Right lobe of liver (tissue), 4 donors: ENCODE data around the gene AIDA.
"Not testable (repeated sequence)": the region's sequence is repeated elsewhere in the genome, so short reads cannot be mapped to it uniquely, and the experiment has no call there.

Experiments
- POLR2A ChIP-seq: fragments of 450-650 bp; IDR thresholded peaks from one replicate; pipeline ENCODE4 v1.6.1; 2017; ENCODE audit warnings: antibody characterized with exemption, mild to moderate bottlenecking
- TF ChIP-seq, protein P1 (sequence below), 4 donors: fragments of 200-600 bp in 3 of 4; fragments of 450-650 bp in 1 of 4; IDR thresholded peaks; one replicate each; pipeline versions ENCODE4 v1.5.1 to v1.8.0; 2016 to 2022; ENCODE audit warnings: antibody characterized with exemption in 4 of 4, mild to moderate bottlenecking in 2 of 4
- donor health status: DM: no; HTN: no; CAD: no.
- donor health status: DM: no; HTN: no; CAD: no.
- donor health status: DM: no; HTN: yes; CAD: no.

- TF ChIP-seq POLR2A, result not testable (repeated sequence)
- TF ChIP-seq, protein P1, sequence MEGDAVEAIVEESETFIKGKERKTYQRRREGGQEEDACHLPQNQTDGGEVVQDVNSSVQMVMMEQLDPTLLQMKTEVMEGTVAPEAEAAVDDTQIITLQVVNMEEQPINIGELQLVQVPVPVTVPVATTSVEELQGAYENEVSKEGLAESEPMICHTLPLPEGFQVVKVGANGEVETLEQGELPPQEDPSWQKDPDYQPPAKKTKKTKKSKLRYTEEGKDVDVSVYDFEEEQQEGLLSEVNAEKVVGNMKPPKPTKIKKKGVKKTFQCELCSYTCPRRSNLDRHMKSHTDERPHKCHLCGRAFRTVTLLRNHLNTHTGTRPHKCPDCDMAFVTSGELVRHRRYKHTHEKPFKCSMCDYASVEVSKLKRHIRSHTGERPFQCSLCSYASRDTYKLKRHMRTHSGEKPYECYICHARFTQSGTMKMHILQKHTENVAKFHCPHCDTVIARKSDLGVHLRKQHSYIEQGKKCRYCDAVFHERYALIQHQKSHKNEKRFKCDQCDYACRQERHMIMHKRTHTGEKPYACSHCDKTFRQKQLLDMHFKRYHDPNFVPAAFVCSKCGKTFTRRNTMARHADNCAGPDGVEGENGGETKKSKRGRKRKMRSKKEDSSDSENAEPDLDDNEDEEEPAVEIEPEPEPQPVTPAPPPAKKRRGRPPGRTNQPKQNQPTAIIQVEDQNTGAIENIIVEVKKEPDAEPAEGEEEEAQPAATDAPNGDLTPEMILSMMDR (IDR thresholded peaks at IDR 0.05), result not testable (repeated sequence)
Observed at GRCh38 chr1:222741630-222742457, 29.6 kb upstream of the AIDA start.
